ENCODE measurements around the gene SPNS2. TPM values are rescaled to one million over a fixed set of nuclear protein-coding genes. Genes with fewer than 3 reads are reported as not detected.

Gene SPNS2
- polyA plus RNA-seq, 3 donors: 0.23 to 0.33 TPM; not detected in 1

DNA sequence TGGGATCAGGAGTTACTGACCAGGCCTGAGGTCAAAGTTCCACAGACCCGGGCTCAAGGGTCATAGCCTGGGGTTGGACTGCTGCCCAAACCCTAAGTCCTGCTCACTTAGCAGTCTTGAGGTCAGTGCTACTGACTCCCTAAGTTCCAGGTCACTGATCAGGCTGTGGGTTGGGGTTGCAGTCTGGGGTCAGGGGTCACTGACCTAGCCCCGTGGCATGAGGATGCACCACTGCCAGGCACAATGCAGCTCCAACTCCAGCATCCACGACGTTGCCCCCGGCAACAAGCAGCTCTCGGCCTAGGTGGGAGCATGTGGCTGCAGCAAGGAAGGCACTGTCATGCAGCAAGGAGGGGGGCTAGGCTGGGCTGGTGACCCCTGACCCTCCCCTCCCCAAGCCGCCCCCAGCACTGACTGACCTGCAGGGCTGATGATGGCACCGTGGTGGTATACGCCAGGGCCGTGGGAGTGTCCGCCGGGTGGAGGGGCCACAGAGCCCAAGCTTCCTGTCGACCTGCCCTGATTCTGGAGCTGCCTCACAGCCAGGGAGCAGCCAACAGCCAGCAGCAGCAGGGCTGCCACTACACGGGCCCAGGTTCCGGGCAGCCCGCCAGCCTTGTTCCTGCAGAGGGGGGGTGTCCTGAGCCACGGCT is 60.6 kb downstream of the SPNS2 start:
- DNase-seq: no peak
- H3K36me3 Mint-ChIP-seq: no peaks in the 10 kb centered on the region
- H3K27ac Mint-ChIP-seq: no peak overlapping the region
- Histone ChIP-seq H3K4me1 (ENCODE audit: control insufficient read depth in 1 of 2, insufficient read depth in 2 of 2, low read length in 2 of 2) (peaks cover 15 to 18% of the 10 kb centered on the region in 2 donors), H3K4me3 (replicated peaks in 1 of 3; ENCODE audit: low read depth in 2 of 3, low read length in 3 of 3) (no peak overlapping the region), H3K27ac (ENCODE audit: low read depth in 1 of 2, low read length in 2 of 2) (no peak overlapping the region), H3K27me3 (ENCODE audit: control insufficient read depth in 2 of 2, insufficient read depth in 2 of 2, low read length in 2 of 2) (no peaks in the 10 kb centered on the region), H3K36me3 (replicated peaks in 1 of 2; ENCODE audit: control insufficient read depth in 1 of 2, insufficient read depth in 2 of 2, low read length in 2 of 2) (no peaks in the 10 kb centered on the region), H3K9ac (ENCODE audit: insufficient read depth, low read length, poor library complexity, severe bottlenecking) (no peak overlapping the region), H4K20me1 (ENCODE audit: insufficient read depth, low read length) (no peaks in the 10 kb centered on the region), H3K9me3 (replicated peaks in 1 of 2; ENCODE audit: control insufficient read depth in 1 of 2, insufficient read depth in 1 of 2, low read length in 2 of 2) (no peaks in the 10 kb centered on the region), H3K79me2 (ENCODE audit: insufficient read depth, low read length) (peaks cover 8% of the 10 kb centered on the region), H2AFZ (ENCODE audit: insufficient read depth, low read depth, low read length, poor library complexity, severe bottlenecking) (no peak overlapping the region), H3K4me2 (replicated peaks; ENCODE audit: extremely low read depth, low read length, poor library complexity, severe bottlenecking) (no peak overlapping the region)
- no peaks in the 10 kb centered on the region for H3K9me3 Mint-ChIP-seq
- WGBS (ENCODE audit: insufficient coverage): 85% methylated on average over 12 of the region's 17 CpGs
- no peak overlapping the region for H3K4me3 Mint-ChIP-seq
- H3K27me3 Mint-ChIP-seq (ENCODE audit: low read depth in 3 of 3): peaks cover 0 to 5% (median 3%) of the 10 kb centered on the region in 3 donors
- peaks cover 23% of the 10 kb centered on the region for H3K4me1 Mint-ChIP-seq
- TF ChIP-seq, protein P1, sequence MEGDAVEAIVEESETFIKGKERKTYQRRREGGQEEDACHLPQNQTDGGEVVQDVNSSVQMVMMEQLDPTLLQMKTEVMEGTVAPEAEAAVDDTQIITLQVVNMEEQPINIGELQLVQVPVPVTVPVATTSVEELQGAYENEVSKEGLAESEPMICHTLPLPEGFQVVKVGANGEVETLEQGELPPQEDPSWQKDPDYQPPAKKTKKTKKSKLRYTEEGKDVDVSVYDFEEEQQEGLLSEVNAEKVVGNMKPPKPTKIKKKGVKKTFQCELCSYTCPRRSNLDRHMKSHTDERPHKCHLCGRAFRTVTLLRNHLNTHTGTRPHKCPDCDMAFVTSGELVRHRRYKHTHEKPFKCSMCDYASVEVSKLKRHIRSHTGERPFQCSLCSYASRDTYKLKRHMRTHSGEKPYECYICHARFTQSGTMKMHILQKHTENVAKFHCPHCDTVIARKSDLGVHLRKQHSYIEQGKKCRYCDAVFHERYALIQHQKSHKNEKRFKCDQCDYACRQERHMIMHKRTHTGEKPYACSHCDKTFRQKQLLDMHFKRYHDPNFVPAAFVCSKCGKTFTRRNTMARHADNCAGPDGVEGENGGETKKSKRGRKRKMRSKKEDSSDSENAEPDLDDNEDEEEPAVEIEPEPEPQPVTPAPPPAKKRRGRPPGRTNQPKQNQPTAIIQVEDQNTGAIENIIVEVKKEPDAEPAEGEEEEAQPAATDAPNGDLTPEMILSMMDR (IDR thresholded peaks at IDR 0.05): no peak
- intact Hi-C loops (cut with micrococcal nuclease): no loop called here

DNA sequence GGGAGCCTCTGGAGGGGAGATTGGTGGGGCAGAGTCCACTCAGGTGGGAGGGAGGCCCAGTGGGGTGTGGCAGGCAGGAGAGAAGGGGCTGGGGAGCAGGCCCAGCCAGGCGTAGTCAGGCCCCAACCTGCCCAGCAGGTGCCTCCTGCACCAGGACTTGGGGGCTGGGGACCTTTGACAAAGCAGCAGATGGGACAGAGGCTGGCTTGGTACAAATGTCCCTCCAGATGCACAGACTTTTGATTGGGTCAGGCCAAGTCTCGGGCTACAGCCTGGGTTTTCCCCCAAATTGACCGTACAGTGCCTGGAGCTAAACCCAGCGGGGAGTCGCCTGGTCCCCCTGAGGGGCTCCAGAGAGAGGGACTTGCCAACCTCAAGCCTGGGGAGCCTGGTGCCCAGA is 61.3 kb downstream of the SPNS2 start:
- WGBS (ENCODE audit: insufficient coverage): 98% methylated on average over 5 of the region's 5 CpGs
- Mint-ChIP-seq H3K4me1 (peaks cover 18% of the 10 kb centered on the region), H3K4me3 (no peak overlapping the region), H3K36me3 (no peaks in the 10 kb centered on the region), H3K9me3 (no peaks in the 10 kb centered on the region), H3K27me3 (ENCODE audit: low read depth in 3 of 3) (peaks cover 0 to 5% (median 3%) of the 10 kb centered on the region in 3 donors), H3K27ac (peak overlapping the region in 1 of 7 donors; percentile 14)
- Histone ChIP-seq H3K9ac (ENCODE audit: insufficient read depth, low read length, poor library complexity, severe bottlenecking) (no peak overlapping the region), H4K20me1 (ENCODE audit: insufficient read depth, low read length) (no peaks in the 10 kb centered on the region), H3K4me1 (ENCODE audit: control insufficient read depth in 1 of 2, insufficient read depth in 2 of 2, low read length in 2 of 2) (peaks cover 8 to 11% of the 10 kb centered on the region in 2 donors), H3K79me2 (ENCODE audit: insufficient read depth, low read length) (peaks cover 1% of the 10 kb centered on the region), H3K27ac (ENCODE audit: low read depth in 1 of 2, low read length in 2 of 2) (no peak overlapping the region), H3K9me3 (replicated peaks in 1 of 2; ENCODE audit: control insufficient read depth in 1 of 2, insufficient read depth in 1 of 2, low read length in 2 of 2) (no peaks in the 10 kb centered on the region), H3K27me3 (ENCODE audit: control insufficient read depth in 2 of 2, insufficient read depth in 2 of 2, low read length in 2 of 2) (no peaks in the 10 kb centered on the region), H3K4me2 (replicated peaks; ENCODE audit: extremely low read depth, low read length, poor library complexity, severe bottlenecking) (no peak overlapping the region), H2AFZ (ENCODE audit: insufficient read depth, low read depth, low read length, poor library complexity, severe bottlenecking) (no peak overlapping the region), H3K36me3 (replicated peaks in 1 of 2; ENCODE audit: control insufficient read depth in 1 of 2, insufficient read depth in 2 of 2, low read length in 2 of 2) (no peaks in the 10 kb centered on the region), H3K4me3 (replicated peaks in 1 of 3; ENCODE audit: low read depth in 2 of 3, low read length in 3 of 3) (no peak overlapping the region)
- DNase-seq: no peak
- TF ChIP-seq, protein P1 (IDR thresholded peaks at IDR 0.05): no peak
- intact Hi-C loops (cut with micrococcal nuclease): loop anchor here in 1 of 2 donors (10.0 kb wide), 1 partner anchor 135 kb away; no protein-coding TSS in a partner anchor
